Mesenchymal stem cell (in vitro differentiated cells and primary cell): Measurements from ENCODE around the gene CYTH2.

Experiments used
- DNase-seq: peaks from one replicate; pipeline ENCODE4 v3.0.0-alpha.2; 2013
- H2AFZ ChIP-seq: one replicate; pipeline ENCODE4 v1.6.1; 2013; ENCODE audit warnings: low read depth, mild to moderate bottlenecking, control low read depth, inconsistent platforms, low read length, moderate library complexity
- H2AK5ac ChIP-seq: 2 replicates; pipeline ENCODE4 v1.6.1; 2013; ENCODE audit warnings: low read length, moderate library complexity, mild to moderate bottlenecking, inconsistent platforms; ENCODE audit not compliant: severe bottlenecking
- H2BK120ac ChIP-seq: one replicate; pipeline ENCODE4 v1.6.1; 2013; ENCODE audit warnings: low read depth, mild to moderate bottlenecking, inconsistent platforms, low read length, moderate library complexity
- H2BK12ac ChIP-seq, 2 experiments: one replicate each; pipeline ENCODE4 v1.6.1; 2013; ENCODE audit warnings: inconsistent platforms in 2 of 2, low read length in 2 of 2, mild to moderate bottlenecking in 2 of 2, moderate library complexity in 2 of 2, control low read depth in 1 of 2
- H2BK15ac ChIP-seq: one replicate; pipeline ENCODE4 v1.6.1; 2013; ENCODE audit warnings: mild to moderate bottlenecking, low read depth, inconsistent platforms; ENCODE audit not compliant: poor library complexity, severe bottlenecking
- H2BK5ac ChIP-seq: 2 replicates; pipeline ENCODE4 v1.6.1; 2013; ENCODE audit warnings: low read depth, mild to moderate bottlenecking, low read length, control low read depth, inconsistent platforms; ENCODE audit not compliant: poor library complexity, severe bottlenecking
- H3K14ac ChIP-seq, 2 experiments: one replicate each; pipeline ENCODE4 v1.6.1; 2013; ENCODE audit warnings: inconsistent platforms in 2 of 2, low read length in 2 of 2, control low read depth in 1 of 2, mild to moderate bottlenecking in 1 of 2, moderate library complexity in 1 of 2
- H3K18ac ChIP-seq, 2 experiments: one replicate each; pipeline ENCODE4 v1.6.1; 2013; ENCODE audit warnings: inconsistent platforms in 2 of 2, low read length in 2 of 2, control low read depth in 1 of 2, low read depth in 1 of 2, mild to moderate bottlenecking in 1 of 2
- H3K23ac ChIP-seq, 2 experiments: one replicate each; pipeline ENCODE4 v1.6.1; 2013; ENCODE audit warnings: inconsistent platforms in 2 of 2, low read length in 2 of 2, mild to moderate bottlenecking in 2 of 2, moderate library complexity in 2 of 2, control low read depth in 1 of 2
- H3K27ac ChIP-seq: 2 replicates; pipeline ENCODE4 v1.5.1; 2013; ENCODE audit warnings: mild to moderate bottlenecking, moderate library complexity, low read length, control low read depth, inconsistent platforms; ENCODE audit not compliant: poor library complexity, severe bottlenecking
- H3K27me3 ChIP-seq, 2 experiments: 2 replicates each; pipeline versions ENCODE4 v1.6.1 to v1.7.0; 2013; ENCODE audit warnings: low read length in 2 of 2, mild to moderate bottlenecking in 2 of 2, moderate library complexity in 2 of 2, control low read depth in 1 of 2, inconsistent platforms in 1 of 2; ENCODE audit not compliant: control insufficient read depth in 1 of 2, insufficient read depth in 1 of 2
- H3K36me3 ChIP-seq, 2 experiments: 2 replicates each; pipeline versions ENCODE4 v1.6.1 to v1.7.0; 2013; ENCODE audit warnings: low read length in 2 of 2, control low read depth in 1 of 2, inconsistent platforms in 1 of 2, low read depth in 1 of 2, mild to moderate bottlenecking in 1 of 2; ENCODE audit not compliant: insufficient read depth in 2 of 2, control insufficient read depth in 1 of 2
- H3K4ac ChIP-seq, 2 experiments: one replicate each; pipeline ENCODE4 v1.6.1; 2013; ENCODE audit warnings: inconsistent platforms in 2 of 2, low read length in 2 of 2, mild to moderate bottlenecking in 2 of 2, moderate library complexity in 2 of 2, control low read depth in 1 of 2, low read depth in 1 of 2
- H3K4me1 ChIP-seq: 2 replicates; pipeline ENCODE4 v1.6.1; 2013; ENCODE audit warnings: low read depth, low read length, control low read depth; ENCODE audit not compliant: control insufficient read depth, insufficient read depth
- H3K4me2 ChIP-seq: 2 replicates; pipeline ENCODE4 v1.6.1; 2013; ENCODE audit warnings: low read length, mild to moderate bottlenecking, inconsistent platforms; ENCODE audit not compliant: poor library complexity, severe bottlenecking
- H3K4me3 ChIP-seq, 2 experiments: 2 replicates each; pipeline versions ENCODE4 v1.5.1 to v1.7.0; 2013; ENCODE audit warnings: low read length in 2 of 2, mild to moderate bottlenecking in 2 of 2, control low read depth in 1 of 2, low read depth in 1 of 2; ENCODE audit not compliant: insufficient read depth in 1 of 2
- H3K79me1 ChIP-seq: replicated peaks from 2 replicates; pipeline ENCODE4 v1.6.1; 2013; ENCODE audit warnings: mild to moderate bottlenecking, control low read depth, low read length, inconsistent platforms; ENCODE audit not compliant: poor library complexity, severe bottlenecking
- H3K9ac ChIP-seq: 2 replicates; pipeline ENCODE4 v1.7.0; 2013; ENCODE audit warnings: mild to moderate bottlenecking, low read length, moderate library complexity
- H3K9me3 ChIP-seq: 2 replicates; pipeline ENCODE4 v1.7.0; 2013; ENCODE audit warnings: mild to moderate bottlenecking, low read length; ENCODE audit not compliant: control insufficient read depth
- H4K8ac ChIP-seq: one replicate; pipeline ENCODE4 v1.6.1; 2013; ENCODE audit warnings: inconsistent platforms, mild to moderate bottlenecking, low read length, moderate library complexity
- H4K91ac ChIP-seq: one replicate; pipeline ENCODE4 v1.6.1; 2013; ENCODE audit warnings: mild to moderate bottlenecking, low read length, inconsistent platforms
- WGBS: methylation state at CpG from one replicate; pipeline ENCODE4 v1.1.7; 2013; ENCODE audit warnings: mixed read lengths; 5-methylcytosine and 5-hydroxymethylcytosine counted together

CYTH2 gene

DNA sequence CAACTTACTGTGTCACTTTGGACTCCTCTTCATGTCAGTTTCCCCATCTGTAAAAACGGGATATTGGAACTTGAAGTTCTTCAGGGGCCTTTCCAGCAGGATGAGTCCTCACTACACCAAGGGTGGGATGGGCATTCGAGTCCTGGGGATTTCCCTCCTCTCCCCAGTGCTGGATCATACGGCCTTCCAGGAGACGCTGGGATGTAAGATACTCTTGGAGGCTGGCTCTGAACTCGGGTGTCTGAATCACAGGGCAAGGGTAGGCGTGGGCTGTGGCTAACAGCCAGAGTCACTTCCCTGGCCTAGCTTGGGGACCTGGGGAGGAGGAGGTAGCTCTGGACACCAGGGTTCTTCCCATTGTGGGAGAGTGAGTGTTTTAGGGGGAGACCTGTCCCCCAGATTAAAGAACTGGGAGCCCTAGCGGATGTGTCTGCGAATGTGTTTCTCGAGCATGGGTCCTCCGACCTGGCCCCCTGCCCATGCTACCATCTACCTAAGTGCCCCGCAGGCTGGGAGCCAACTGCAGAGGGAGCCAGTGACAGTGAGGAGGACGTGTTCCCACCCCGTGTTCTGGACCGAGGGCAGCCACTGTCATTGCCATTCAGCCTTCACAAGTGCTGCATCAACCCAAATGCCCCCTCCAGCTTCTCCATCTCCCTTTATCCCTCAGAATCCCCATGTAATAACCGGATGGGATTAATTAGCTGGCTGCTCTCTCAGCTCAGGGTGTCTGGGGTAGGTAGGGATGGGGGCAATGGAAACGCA is 2.4 kb upstream of the CYTH2 start:
- no peak overlapping the region for H4K8ac ChIP-seq
- no peaks in the 10 kb centered on the region for H3K27me3 ChIP-seq
- H3K9ac ChIP-seq, result peak overlapping the region; percentile 70
- peak; percentile 42 for DNase-seq
- H4K91ac ChIP-seq, result no peak overlapping the region
- no peak overlapping the region for H2BK120ac ChIP-seq
- H3K4me2 ChIP-seq, result no peak overlapping the region
- H2BK15ac ChIP-seq, result no peak overlapping the region
- H2AK5ac ChIP-seq, result no peak overlapping the region
- no peak overlapping the region for H2AFZ ChIP-seq
- H3K79me1 ChIP-seq, result peaks cover 10% of the 10 kb centered on the region
- H3K14ac ChIP-seq, result no peak overlapping the region
- no peak overlapping the region for H2BK12ac ChIP-seq
- no peak overlapping the region for H3K4me3 ChIP-seq
- H3K18ac ChIP-seq, result no peak overlapping the region
- WGBS, result 82% methylated on average over 16 of the region's 16 CpGs
- H2BK5ac ChIP-seq, result no peak overlapping the region
- H3K9me3 ChIP-seq, result no peaks in the 10 kb centered on the region
- no peak overlapping the region for H3K4ac ChIP-seq
- no peak overlapping the region for H3K23ac ChIP-seq
- H3K36me3 ChIP-seq, result peaks cover 35 to 38% of the 10 kb centered on the region in 2 experiments
- H3K4me1 ChIP-seq, result peaks cover 17% of the 10 kb centered on the region
- no peak overlapping the region for H3K27ac ChIP-seq

DNA sequence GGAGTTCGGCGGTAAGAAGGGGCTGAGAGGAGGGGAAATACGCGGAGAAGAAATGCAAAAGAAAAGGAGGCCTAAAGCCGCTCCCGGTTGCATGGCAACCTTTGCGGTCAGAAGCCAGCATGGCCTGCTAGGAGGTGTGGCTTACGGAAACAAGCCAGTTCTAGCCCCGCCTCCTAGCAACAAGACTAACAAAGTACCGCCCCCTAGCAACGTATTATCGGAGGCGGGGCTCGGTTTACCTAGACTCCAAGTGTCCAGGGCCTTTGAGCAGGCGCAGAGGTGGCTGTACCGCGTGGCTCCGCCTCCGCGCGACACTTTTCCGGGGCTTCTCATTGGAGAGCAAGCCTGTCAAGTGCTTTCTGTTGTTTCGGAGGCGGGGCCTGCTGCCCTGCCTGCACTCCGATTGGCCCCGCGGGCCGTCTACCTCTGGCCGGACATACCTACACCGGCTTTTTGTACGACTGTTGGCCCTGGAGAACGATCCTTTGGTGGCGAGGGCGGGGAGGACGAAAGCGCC is 339 bp upstream of the CYTH2 start:
- H3K4me2 ChIP-seq, result peak overlapping the region; percentile 89
- under 1% methylated on average over 34 of the region's 36 CpGs for whole genome bisulfite sequencing
- no peaks in the 10 kb centered on the region for H3K27me3 ChIP-seq

DNA sequence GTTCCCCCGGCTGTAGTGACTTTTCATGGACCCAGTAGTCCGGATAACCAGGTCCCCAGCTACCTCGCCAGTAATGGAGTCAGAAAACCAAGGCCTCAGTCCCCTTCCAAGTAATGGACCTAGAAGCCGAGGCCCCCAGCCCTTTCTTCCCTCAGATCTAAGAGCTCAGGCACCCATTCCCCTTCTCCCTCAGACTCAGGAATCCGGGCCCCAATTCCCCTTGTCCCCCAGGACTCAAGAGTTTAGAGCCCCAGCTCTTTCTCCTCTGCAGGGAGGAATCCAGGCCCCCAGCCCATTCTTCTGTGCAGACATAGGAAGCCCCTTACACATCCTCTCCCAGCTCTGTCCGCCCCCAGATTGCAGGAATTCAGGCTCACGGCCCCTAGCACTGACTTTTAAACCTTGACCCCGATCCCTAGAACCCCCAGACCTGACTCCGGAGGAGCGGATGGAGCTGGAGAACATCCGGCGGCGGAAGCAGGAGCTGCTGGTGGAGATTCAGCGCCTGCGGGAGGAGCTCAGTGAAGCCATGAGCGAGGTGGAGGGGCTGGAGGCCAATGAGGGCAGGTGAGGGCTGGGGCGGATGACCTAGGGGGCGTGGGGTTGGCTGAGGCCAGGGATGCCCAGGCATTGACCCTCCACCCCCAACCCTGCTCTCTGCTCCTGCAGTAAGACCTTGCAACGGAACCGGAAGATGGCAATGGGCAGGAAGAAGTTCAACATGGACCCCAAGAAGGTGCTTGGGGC is 938 bp downstream of the CYTH2 start:
- Histone ChIP-seq H4K91ac (no peak overlapping the region), H3K4me3 (peak overlapping the region; percentile 84 to 87), H3K27ac (no peak overlapping the region), H3K18ac (peak overlapping the region in 1 of 2 experiments; percentile 65), H3K4me2 (peak overlapping the region; percentile 73), H2BK15ac (peak overlapping the region; percentile 52), H3K9ac (peak overlapping the region; percentile 98), H3K23ac (peak overlapping the region in 1 of 2 experiments; percentile 18), H3K4me1 (peaks cover 12% of the 10 kb centered on the region), H3K4ac (no peak overlapping the region), H4K8ac (no peak overlapping the region), H2BK12ac (no peak overlapping the region), H3K9me3 (no peaks in the 10 kb centered on the region), H3K79me1 (peaks cover 35% of the 10 kb centered on the region), H2AFZ (no peak overlapping the region), H3K36me3 (peaks cover 48 to 50% of the 10 kb centered on the region in 2 experiments), H2BK5ac (no peak overlapping the region), H2BK120ac (no peak overlapping the region), H2AK5ac (no peak overlapping the region), H3K14ac (no peak overlapping the region), H3K27me3 (no peaks in the 10 kb centered on the region)
- 73% methylated on average over 18 of the region's 20 CpGs for WGBS
- DNase-seq, result no peak

More for the DNA sequence above, 339 bp upstream of the CYTH2 start:
- no peak overlapping the region for H2BK12ac ChIP-seq
- peak overlapping the region; percentile 52 for H3K27ac ChIP-seq
- H2BK5ac ChIP-seq, result no peak overlapping the region
- H3K9me3 ChIP-seq, result no peaks in the 10 kb centered on the region
- DNase-seq, result peak; percentile 100
- H3K18ac ChIP-seq, result peak overlapping the region in 1 of 2 experiments; percentile 50
- no peak overlapping the region for H2BK120ac ChIP-seq
- no peak overlapping the region for H4K91ac ChIP-seq
- H3K4ac ChIP-seq, result no peak overlapping the region
- H3K9ac ChIP-seq, result peak overlapping the region; percentile 98
- no peak overlapping the region for H2BK15ac ChIP-seq
- no peak overlapping the region for H3K23ac ChIP-seq
- H2AFZ ChIP-seq, result no peak overlapping the region
- peaks cover 45 to 46% of the 10 kb centered on the region in 2 experiments for H3K36me3 ChIP-seq
- H3K14ac ChIP-seq, result no peak overlapping the region
- no peak overlapping the region for H2AK5ac ChIP-seq
- H3K4me1 ChIP-seq, result peaks cover 12% of the 10 kb centered on the region
- H3K4me3 ChIP-seq, result peak overlapping the region in 1 of 2 experiments; percentile 87
- H3K79me1 ChIP-seq, result peaks cover 24% of the 10 kb centered on the region
- no peak overlapping the region for H4K8ac ChIP-seq

DNA sequence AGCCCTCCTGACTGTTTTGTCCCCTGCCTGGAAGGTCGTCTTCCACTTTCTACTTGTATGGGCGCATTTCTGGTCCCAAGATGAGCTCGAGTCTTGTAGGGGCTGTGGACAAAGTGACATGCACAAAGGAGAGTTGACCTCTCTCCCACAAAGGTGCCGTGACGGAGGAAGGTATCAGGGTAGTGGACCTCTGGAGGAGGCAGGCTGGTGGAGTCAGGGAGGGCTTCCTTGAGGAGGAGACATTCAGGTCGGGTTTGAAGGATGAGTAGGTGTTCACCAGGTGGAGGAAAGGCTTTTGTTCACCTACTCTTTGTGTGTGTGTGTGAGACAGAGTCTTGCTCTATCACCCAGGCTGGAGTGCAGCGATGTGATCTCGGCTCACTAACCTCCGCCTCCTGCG is 1.7 kb downstream of the CYTH2 start:
- Histone ChIP-seq H3K14ac (no peak overlapping the region), H2BK15ac (no peak overlapping the region), H3K18ac (no peak overlapping the region), H4K8ac (no peak overlapping the region), H3K4me3 (peak overlapping the region in 1 of 2 experiments; percentile 87), H2BK120ac (no peak overlapping the region), H3K4ac (no peak overlapping the region), H2BK5ac (no peak overlapping the region), H3K9me3 (no peaks in the 10 kb centered on the region), H2BK12ac (no peak overlapping the region), H3K4me1 (peaks cover 14% of the 10 kb centered on the region), H3K4me2 (no peak overlapping the region), H3K27me3 (no peaks in the 10 kb centered on the region), H3K9ac (peak overlapping the region; percentile 98), H4K91ac (no peak overlapping the region), H3K27ac (no peak overlapping the region), H3K36me3 (peaks cover 56 to 57% of the 10 kb centered on the region in 2 experiments), H2AFZ (no peak overlapping the region), H3K23ac (no peak overlapping the region), H2AK5ac (no peak overlapping the region), H3K79me1 (peaks cover 43% of the 10 kb centered on the region)
- 96% methylated on average over 10 of the region's 10 CpGs for WGBS
- no peak for DNase-seq
